Activated naive CD4-positive, alpha-beta T cell treated with anti-CD3 and anti-CD28 coated beads, Interleukin-2, amount 50 U/mL, for 24 hours (primary cell): ENCODE measurements around the gene NRROS.
"Not testable (repeated sequence)": the region's sequence is repeated elsewhere in the genome, so short reads cannot be mapped to it uniquely, and the experiment has no call there.

Source experiments
- H3K27ac Mint-ChIP-seq: one replicate; pipeline ENCODE4 v1.8.0; 2021; ENCODE audit warnings: mild to moderate bottlenecking, mixed read lengths
- H3K27me3 Mint-ChIP-seq: one replicate; pipeline ENCODE4 v1.8.0; 2021; ENCODE audit warnings: mixed read lengths
- H3K36me3 Mint-ChIP-seq: one replicate; pipeline ENCODE4 v1.8.0; 2021; ENCODE audit warnings: mixed read lengths
- H3K4me1 Mint-ChIP-seq: one replicate; pipeline ENCODE4 v1.8.0; 2021; ENCODE audit warnings: mixed read lengths
- H3K4me3 Mint-ChIP-seq: one replicate; pipeline ENCODE4 v1.8.0; 2021; ENCODE audit warnings: mild to moderate bottlenecking, mixed read lengths
- H3K9me3 Mint-ChIP-seq: one replicate; pipeline ENCODE4 v1.8.0; 2021; ENCODE audit warnings: mixed read lengths

Gene NRROS

GRCh38 chr3:196639483-196640296 is at the start of gene NRROS:
Gene NRROS, plus strand, starts transcription at chr3:196639694. Its CDS starts 14,846 bp downstream, at chr3:196654540.
- H3K36me3 Mint-ChIP-seq = peaks cover 2% of the 10 kb centered on the region
- no peaks in the 10 kb centered on the region for H3K9me3 Mint-ChIP-seq
- peak within 1 kb of the TSS; percentile 60 for H3K4me3 Mint-ChIP-seq
- peaks cover 69% of the 10 kb centered on the region for H3K4me1 Mint-ChIP-seq
- no peaks in the 10 kb centered on the region for H3K27me3 Mint-ChIP-seq
- H3K27ac Mint-ChIP-seq = peak within 1 kb of the TSS; percentile 90

GRCh38 chr3:196590279-196590678 is 49.2 kb upstream of the NRROS start:
- no peaks in the 10 kb centered on the region for H3K36me3 Mint-ChIP-seq
- H3K9me3 Mint-ChIP-seq = no peaks in the 10 kb centered on the region
- no peaks in the 10 kb centered on the region for H3K27me3 Mint-ChIP-seq
- no peak overlapping the region for H3K4me3 Mint-ChIP-seq
- H3K27ac Mint-ChIP-seq = no peak overlapping the region
- H3K4me1 Mint-ChIP-seq = no peaks in the 10 kb centered on the region

GRCh38 chr3:196596355-196596754 is 43.1 kb upstream of the NRROS start:
- Mint-ChIP-seq H3K27ac (no peak overlapping the region), H3K9me3 (no peaks in the 10 kb centered on the region), H3K4me1 (peaks cover 9% of the 10 kb centered on the region), H3K36me3 (no peaks in the 10 kb centered on the region), H3K4me3 (no peak overlapping the region), H3K27me3 (no peaks in the 10 kb centered on the region)

- H3K27me3 Mint-ChIP-seq, H3K9me3 Mint-ChIP-seq, H3K4me1 Mint-ChIP-seq, H3K36me3 Mint-ChIP-seq, H3K27ac Mint-ChIP-seq: not testable (repeated sequence)
- peak overlapping the region; percentile 77 for H3K4me3 Mint-ChIP-seq
Observed at GRCh38 chr3:196597971-196598733, 41.3 kb upstream of the NRROS start.

GRCh38 chr3:196599734-196600128 is 39.8 kb upstream of the NRROS start:
- no peaks in the 10 kb centered on the region for H3K27me3 Mint-ChIP-seq
- H3K27ac Mint-ChIP-seq = no peak overlapping the region
- H3K4me3 Mint-ChIP-seq = no peak overlapping the region
- no peaks in the 10 kb centered on the region for H3K36me3 Mint-ChIP-seq
- H3K9me3 Mint-ChIP-seq = no peaks in the 10 kb centered on the region
- H3K4me1 Mint-ChIP-seq = peaks cover 15% of the 10 kb centered on the region

- H3K4me3 Mint-ChIP-seq = no peak overlapping the region
- H3K36me3 Mint-ChIP-seq = no peaks in the 10 kb centered on the region
- no peak overlapping the region for H3K27ac Mint-ChIP-seq
- H3K4me1 Mint-ChIP-seq = peaks cover 20% of the 10 kb centered on the region
- H3K27me3 Mint-ChIP-seq = no peaks in the 10 kb centered on the region
- no peaks in the 10 kb centered on the region for H3K9me3 Mint-ChIP-seq
Observed at GRCh38 chr3:196600359-196600758, 39.1 kb upstream of the NRROS start.

GRCh38 chr3:196602673-196603072 is 36.8 kb upstream of the NRROS start:
- H3K9me3 Mint-ChIP-seq = no peaks in the 10 kb centered on the region
- H3K4me1 Mint-ChIP-seq = peaks cover 20% of the 10 kb centered on the region
- H3K27me3 Mint-ChIP-seq = no peaks in the 10 kb centered on the region

GRCh38 chr3:196603683-196604082 is 35.8 kb upstream of the NRROS start:
- no peaks in the 10 kb centered on the region for H3K9me3 Mint-ChIP-seq
- no peak overlapping the region for H3K4me3 Mint-ChIP-seq
- no peak overlapping the region for H3K27ac Mint-ChIP-seq

More at GRCh38 chr3:196602673-196603072, 36.8 kb upstream of the NRROS start:
- Mint-ChIP-seq H3K27ac (no peak overlapping the region), H3K36me3 (no peaks in the 10 kb centered on the region), H3K4me3 (no peak overlapping the region)

GRCh38 chr3:196604548-196604947 is 34.9 kb upstream of the NRROS start:
- no peak overlapping the region for H3K27ac Mint-ChIP-seq
- peaks cover 20% of the 10 kb centered on the region for H3K4me1 Mint-ChIP-seq
- no peak overlapping the region for H3K4me3 Mint-ChIP-seq
- H3K36me3 Mint-ChIP-seq = no peaks in the 10 kb centered on the region
- H3K9me3 Mint-ChIP-seq = no peaks in the 10 kb centered on the region
- H3K27me3 Mint-ChIP-seq = no peaks in the 10 kb centered on the region

More at GRCh38 chr3:196603683-196604082, 35.8 kb upstream of the NRROS start:
- Mint-ChIP-seq H3K36me3 (no peaks in the 10 kb centered on the region), H3K27me3 (no peaks in the 10 kb centered on the region), H3K4me1 (peaks cover 12% of the 10 kb centered on the region)

- no peak overlapping the region for H3K27ac Mint-ChIP-seq
- no peaks in the 10 kb centered on the region for H3K9me3 Mint-ChIP-seq
Observed at GRCh38 chr3:196608693-196609092, 30.8 kb upstream of the NRROS start.

GRCh38 chr3:196609343-196609775 is 30.1 kb upstream of the NRROS start:
- H3K9me3 Mint-ChIP-seq = no peaks in the 10 kb centered on the region
- H3K36me3 Mint-ChIP-seq = no peaks in the 10 kb centered on the region
- H3K4me3 Mint-ChIP-seq = peak overlapping the region; percentile 56
- peak overlapping the region; percentile 7 for H3K27ac Mint-ChIP-seq
- H3K27me3 Mint-ChIP-seq = no peaks in the 10 kb centered on the region
- H3K4me1 Mint-ChIP-seq = peaks cover 44% of the 10 kb centered on the region

More at GRCh38 chr3:196608693-196609092, 30.8 kb upstream of the NRROS start:
- Mint-ChIP-seq H3K36me3 (no peaks in the 10 kb centered on the region), H3K27me3 (no peaks in the 10 kb centered on the region), H3K4me3 (no peak overlapping the region), H3K4me1 (peaks cover 45% of the 10 kb centered on the region)

GRCh38 chr3:196609805-196610515 is 29.5 kb upstream of the NRROS start:
- Mint-ChIP-seq H3K4me1 (peaks cover 38% of the 10 kb centered on the region), H3K9me3 (no peaks in the 10 kb centered on the region), H3K27me3 (no peaks in the 10 kb centered on the region), H3K36me3 (no peaks in the 10 kb centered on the region), H3K27ac (peak overlapping the region; percentile 7), H3K4me3 (peak overlapping the region; percentile 56)

GRCh38 chr3:196611761-196612483 is 27.6 kb upstream of the NRROS start:
- Mint-ChIP-seq H3K9me3 (no peaks in the 10 kb centered on the region), H3K36me3 (no peaks in the 10 kb centered on the region), H3K4me1 (peaks cover 34% of the 10 kb centered on the region), H3K4me3 (peak overlapping the region; percentile 34), H3K27me3 (no peaks in the 10 kb centered on the region), H3K27ac (peak overlapping the region; percentile 8)

GRCh38 chr3:196615234-196615633 is 24.3 kb upstream of the NRROS start:
- not testable (repeated sequence) for H3K9me3 Mint-ChIP-seq, H3K27me3 Mint-ChIP-seq, H3K27ac Mint-ChIP-seq, H3K36me3 Mint-ChIP-seq, H3K4me3 Mint-ChIP-seq
- H3K4me1 Mint-ChIP-seq = peaks cover 25% of the 10 kb centered on the region

- H3K36me3 Mint-ChIP-seq = no peaks in the 10 kb centered on the region
- no peak overlapping the region for H3K27ac Mint-ChIP-seq
- no peak overlapping the region for H3K4me3 Mint-ChIP-seq
- H3K27me3 Mint-ChIP-seq = no peaks in the 10 kb centered on the region
- H3K4me1 Mint-ChIP-seq = peaks cover 19% of the 10 kb centered on the region
- no peaks in the 10 kb centered on the region for H3K9me3 Mint-ChIP-seq
Observed at GRCh38 chr3:196617256-196617655, 22.2 kb upstream of the NRROS start.
